Measurements from ENCODE around the gene DKK3. TPM values are rescaled to one million over a fixed set of nuclear protein-coding genes. Genes with fewer than 3 reads are reported as not detected.

Gene DKK3
- polyA plus RNA-seq, 2 of the 4 experiments (the other 2 are of a cell fraction) = 18.4 to 20.8 TPM

- Histone ChIP-seq H3K4me2 (0 out of 3 replicates have a peak overlapping the region, but pooled peaks have one; percentile 4), H3K27ac (peak overlapping the region; percentile 90 to 93; a peak in 5 of 6 replicates), H3K4me3 (no peak overlapping the region), H3K9me3 (no peaks in the 10 kb centered on the region), H3K4me1 (peaks cover 47% of the 10 kb centered on the region)
- no peak for FAIRE-seq
- ChIA-PET CTCF (interaction anchor here (0.7 to 10.9 kb wide), 9 partner anchors 8 to 313 kb away, joined by 3 to 98 read pairs (median 6); no protein-coding TSS in a partner anchor), POLR2A (interaction anchor here (2.0 kb wide), 1 partner anchor 19 kb away, joined by 8 read pairs; no protein-coding TSS in a partner anchor)
- no peak for ATAC-seq
- DNase-seq (ENCODE audit: low read depth in 1 of 2, low spot score in 1 of 2) = no peak
- WGBS (ENCODE audit: missing lambda C conversion rate) = 73% methylated on average over 11 of the region's 11 CpGs
- no peak for TF ChIP-seq KDM1A (IDR thresholded peaks at IDR 0.05; ENCODE audit: low read depth)
Observed at GRCh38 chr11:11975201-11976092, 33.0 kb downstream of the DKK3 start.

GRCh38 chr11:11973866-11974265 lies 34.6 kb downstream of the DKK3 start:
- FAIRE-seq (no peak), ATAC-seq (no peak), DNase-seq (ENCODE audit: low read depth in 1 of 2, low spot score in 1 of 2) (no peak)
- 94% methylated on average over 4 of the region's 4 CpGs for WGBS (ENCODE audit: missing lambda C conversion rate)
- ChIA-PET CTCF (interaction anchor here (1.3 to 10.9 kb wide), 3 partner anchors 8 to 43 kb away, joined by 4 to 98 read pairs (median 9); no protein-coding TSS in a partner anchor), POLR2A (no interaction called here)
- Histone ChIP-seq H3K4me1 (peaks cover 33% of the 10 kb centered on the region), H3K9me3 (no peaks in the 10 kb centered on the region), H3K4me3 (no peak overlapping the region), H3K4me2 (no peak overlapping the region), H3K27ac (peak overlapping the region in 1 of 2 experiments; percentile 43; a peak in 1 of 6 replicates)
- TF ChIP-seq CHD4 (IDR thresholded peaks at IDR 0.05; ENCODE audit: borderline replicate concordance) (no peak), PBX3 (IDR thresholded peaks at IDR 0.05) (no peak), MAFK (IDR thresholded peaks at IDR 0.05; ENCODE audit: partially characterized antibody) (no peak), ATOH8 (CRISPR knock-in tag; IDR thresholded peaks at IDR 0.05; ENCODE audit: low read depth) (no peak), RCOR1 (IDR thresholded peaks at IDR 0.05; ENCODE audit: low read depth, low read length) (no peak), BCL3 (IDR thresholded peaks at IDR 0.05) (no peak), NPAS2 (CRISPR knock-in tag; IDR thresholded peaks at IDR 0.05; ENCODE audit: borderline replicate concordance) (no peak), ZSCAN20 (CRISPR knock-in tag; IDR thresholded peaks at IDR 0.05) (no peak), PHF8 (IDR thresholded peaks at IDR 0.05; ENCODE audit: borderline replicate concordance, low read depth) (no peak), HDAC2 (IDR thresholded peaks at IDR 0.05) (no peak), CEBPB (IDR thresholded peaks at IDR 0.05) (no peak), SMC3 (IDR thresholded peaks at IDR 0.05) (no peak), HOXB13 (CRISPR knock-in tag; IDR thresholded peaks at IDR 0.05; ENCODE audit: low read depth) (no peak), KDM1A (IDR thresholded peaks at IDR 0.05; ENCODE audit: low read depth) (no peak), BHLHE40 (IDR thresholded peaks at IDR 0.05; ENCODE audit: low read depth, low read length) (no peak), CBX8 (IDR thresholded peaks at IDR 0.05) (no peak), NFE2L2 (conservative IDR thresholded peaks at IDR 0.05; ENCODE audit: low read length) (no peak), MAX (IDR thresholded peaks at IDR 0.05) (no peak), HEYL (CRISPR knock-in tag; IDR thresholded peaks at IDR 0.05) (no peak)

- 84% methylated on average over 8 of the region's 8 CpGs for WGBS (ENCODE audit: missing lambda C conversion rate)
- CTCF ChIA-PET = interaction anchor here (0.9 to 10.9 kb wide), 5 partner anchors 7 to 308 kb away, joined by 3 to 98 read pairs (median 5); no protein-coding TSS in a partner anchor
- FAIRE-seq (no peak), ATAC-seq (no peak), DNase-seq (ENCODE audit: low read depth in 1 of 2, low spot score in 1 of 2) (no peak)
- POLR2A ChIA-PET = no interaction called here
- no peak overlapping the region for H3K4me2 ChIP-seq
- H3K9me3 ChIP-seq = no peaks in the 10 kb centered on the region
- peak overlapping the region in 1 of 2 experiments; percentile 43; a peak in 1 of 6 replicates for H3K27ac ChIP-seq
- no peak overlapping the region for H3K4me3 ChIP-seq
- peaks cover 33% of the 10 kb centered on the region for H3K4me1 ChIP-seq
- TF ChIP-seq ELK1 (IDR thresholded peaks at IDR 0.05; ENCODE audit: low read depth, low read length) (no peak), POLR2AphosphoS2 (conservative IDR thresholded peaks at IDR 0.05; ENCODE audit: low read length) (no peak), HMGXB4 (CRISPR knock-in tag; IDR thresholded peaks at IDR 0.05; ENCODE audit: borderline replicate concordance) (no peak), HEYL (CRISPR knock-in tag; IDR thresholded peaks at IDR 0.05) (no peak), RARB (CRISPR knock-in tag; IDR thresholded peaks at IDR 0.05) (no peak), NPAS2 (CRISPR knock-in tag; IDR thresholded peaks at IDR 0.05; ENCODE audit: borderline replicate concordance) (no peak), CBX2 (IDR thresholded peaks at IDR 0.05; ENCODE audit: borderline replicate concordance, low read depth) (no peak), ATOH8 (CRISPR knock-in tag; IDR thresholded peaks at IDR 0.05; ENCODE audit: low read depth) (no peak), HOXB13 (CRISPR knock-in tag; IDR thresholded peaks at IDR 0.05; ENCODE audit: low read depth) (no peak), RCOR1 (IDR thresholded peaks at IDR 0.05; ENCODE audit: low read depth, low read length) (no peak)
Observed at GRCh38 chr11:11973361-11973800, 35.0 kb downstream of the DKK3 start.

Measured in A549 (cell line).